ENCODE measurements around the gene UBP1. TPM values are rescaled to one million over a fixed set of nuclear protein-coding genes. Genes with fewer than 3 reads are reported as not detected.

UBP1 gene
- total RNA-seq, 1 donor from 2014 or later = 67.0 TPM

DNA sequence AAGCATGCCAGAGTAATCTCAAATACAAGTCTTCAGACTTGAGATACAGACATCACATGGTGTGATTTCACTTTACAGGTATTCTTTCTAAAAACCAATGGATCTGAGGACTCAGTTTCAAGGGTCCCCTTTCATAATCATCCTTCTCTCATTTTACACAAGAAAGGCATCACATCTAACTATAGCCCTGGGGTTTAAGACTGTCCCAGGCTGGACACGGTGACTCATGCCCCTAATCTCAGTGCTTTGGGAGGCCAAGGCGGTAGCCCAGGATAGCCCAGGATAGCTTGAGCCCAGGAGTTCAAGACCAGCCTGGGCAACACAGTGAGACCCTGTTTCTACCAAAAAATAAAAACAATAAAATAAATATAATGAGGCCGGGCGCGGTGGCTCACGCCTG lies 36.4 kb downstream of the UBP1 start:
- intact Hi-C loops (cut with DNase I) = no loop called here
- ATAC-seq = no peak

DNA sequence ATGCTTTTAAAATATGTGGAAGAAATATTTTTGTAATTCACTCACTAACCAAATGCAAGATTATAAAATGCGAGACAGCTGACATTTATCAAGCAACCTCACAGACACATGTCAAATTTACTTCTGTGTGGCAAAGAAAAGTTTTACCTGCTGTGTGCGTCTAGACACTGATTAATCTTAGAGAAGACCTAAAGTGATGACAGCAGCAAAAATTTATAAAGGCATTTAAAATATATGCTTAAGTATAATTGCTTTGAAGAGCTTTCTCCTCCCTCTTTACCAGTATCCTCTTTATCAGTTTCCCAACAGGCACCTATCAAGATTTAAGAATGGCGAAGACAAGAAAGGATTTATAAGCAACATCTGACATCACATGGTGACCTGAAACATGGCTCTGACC lies 37.3 kb downstream of the UBP1 start:
- no peaks in the 10 kb centered on the region for H3K9me3 ChIP-seq
- H3K36me3 ChIP-seq = peaks cover 94% of the 10 kb centered on the region
- H3K4me1 ChIP-seq = no peaks in the 10 kb centered on the region
- TF ChIP-seq, protein P1, sequence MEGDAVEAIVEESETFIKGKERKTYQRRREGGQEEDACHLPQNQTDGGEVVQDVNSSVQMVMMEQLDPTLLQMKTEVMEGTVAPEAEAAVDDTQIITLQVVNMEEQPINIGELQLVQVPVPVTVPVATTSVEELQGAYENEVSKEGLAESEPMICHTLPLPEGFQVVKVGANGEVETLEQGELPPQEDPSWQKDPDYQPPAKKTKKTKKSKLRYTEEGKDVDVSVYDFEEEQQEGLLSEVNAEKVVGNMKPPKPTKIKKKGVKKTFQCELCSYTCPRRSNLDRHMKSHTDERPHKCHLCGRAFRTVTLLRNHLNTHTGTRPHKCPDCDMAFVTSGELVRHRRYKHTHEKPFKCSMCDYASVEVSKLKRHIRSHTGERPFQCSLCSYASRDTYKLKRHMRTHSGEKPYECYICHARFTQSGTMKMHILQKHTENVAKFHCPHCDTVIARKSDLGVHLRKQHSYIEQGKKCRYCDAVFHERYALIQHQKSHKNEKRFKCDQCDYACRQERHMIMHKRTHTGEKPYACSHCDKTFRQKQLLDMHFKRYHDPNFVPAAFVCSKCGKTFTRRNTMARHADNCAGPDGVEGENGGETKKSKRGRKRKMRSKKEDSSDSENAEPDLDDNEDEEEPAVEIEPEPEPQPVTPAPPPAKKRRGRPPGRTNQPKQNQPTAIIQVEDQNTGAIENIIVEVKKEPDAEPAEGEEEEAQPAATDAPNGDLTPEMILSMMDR (IDR thresholded peaks at IDR 0.05) = no peak
- H3K4me3 ChIP-seq = no peak overlapping the region
- H3K27ac ChIP-seq = no peak overlapping the region
- ATAC-seq (no peak), DNase-seq (no peak)
- no peaks in the 10 kb centered on the region for H3K27me3 ChIP-seq (ENCODE audit: low read depth)
- intact Hi-C loops (cut with DNase I) = no loop called here

More for the DNA sequence above, 36.4 kb downstream of the UBP1 start:
- Histone ChIP-seq H3K36me3 (peaks cover 94% of the 10 kb centered on the region), H3K9me3 (no peaks in the 10 kb centered on the region), H3K4me1 (no peaks in the 10 kb centered on the region), H3K4me3 (no peak overlapping the region), H3K27me3 (ENCODE audit: low read depth) (no peaks in the 10 kb centered on the region), H3K27ac (no peak overlapping the region)
- TF ChIP-seq, protein P1 (IDR thresholded peaks at IDR 0.05) = no peak
- no peak for DNase-seq

DNA sequence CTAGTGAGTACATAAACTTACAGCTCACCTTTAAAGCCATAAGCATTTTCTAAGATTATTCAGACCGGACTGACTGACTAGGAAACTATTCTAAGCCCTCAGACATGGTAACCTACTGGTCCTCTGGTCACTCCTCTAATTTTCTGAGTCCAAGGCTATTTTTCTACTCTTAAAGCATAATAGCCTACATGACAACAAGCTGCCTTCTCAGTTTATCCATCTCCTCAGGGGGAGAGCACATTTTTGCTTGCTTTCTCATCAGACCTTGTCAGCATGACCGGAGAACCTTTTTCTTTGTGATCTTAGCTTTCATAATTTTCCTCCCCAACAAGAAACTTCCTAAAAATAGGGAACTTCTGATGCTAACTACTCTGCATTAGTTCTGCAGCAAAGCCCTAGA lies 38.4 kb downstream of the UBP1 start:
- Histone ChIP-seq H3K36me3 (peaks cover 95% of the 10 kb centered on the region), H3K27me3 (ENCODE audit: low read depth) (no peaks in the 10 kb centered on the region), H3K9me3 (no peaks in the 10 kb centered on the region), H3K27ac (no peak overlapping the region), H3K4me1 (no peaks in the 10 kb centered on the region), H3K4me3 (no peak overlapping the region)
- intact Hi-C loops (cut with DNase I) = no loop called here
- TF ChIP-seq, protein P1 (IDR thresholded peaks at IDR 0.05) = no peak
- DNase-seq = no peak
- no peak for ATAC-seq

DNA sequence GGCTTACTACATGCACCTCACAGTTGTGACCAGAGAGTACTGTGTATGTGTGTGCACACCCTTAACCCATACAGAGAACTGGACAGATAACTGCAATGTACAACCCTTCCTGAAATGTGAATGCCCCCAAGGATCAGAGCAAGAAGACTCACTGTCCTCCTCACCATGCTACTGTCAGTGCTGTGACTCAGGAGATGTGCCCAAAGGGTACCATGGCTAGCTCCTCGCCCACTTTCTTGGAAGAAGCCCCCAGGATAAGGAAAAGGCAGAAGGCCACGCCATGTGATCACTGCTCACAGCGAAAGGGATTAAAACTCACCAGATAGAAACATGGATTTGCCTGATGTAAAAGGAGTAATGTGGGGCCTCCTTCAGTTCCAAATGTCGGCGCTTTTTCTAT lies 41.8 kb downstream of the UBP1 start:
- TF ChIP-seq, protein P1 (IDR thresholded peaks at IDR 0.05) = no peak
- peaks cover 98% of the 10 kb centered on the region for H3K36me3 ChIP-seq
- no peaks in the 10 kb centered on the region for H3K27me3 ChIP-seq (ENCODE audit: low read depth)
- intact Hi-C loops (cut with DNase I) = no loop called here
- ATAC-seq = no peak
- no peaks in the 10 kb centered on the region for H3K4me1 ChIP-seq
- DNase-seq = no peak
- H3K4me3 ChIP-seq = no peak overlapping the region
- H3K9me3 ChIP-seq = no peaks in the 10 kb centered on the region
- no peak overlapping the region for H3K27ac ChIP-seq

DNA sequence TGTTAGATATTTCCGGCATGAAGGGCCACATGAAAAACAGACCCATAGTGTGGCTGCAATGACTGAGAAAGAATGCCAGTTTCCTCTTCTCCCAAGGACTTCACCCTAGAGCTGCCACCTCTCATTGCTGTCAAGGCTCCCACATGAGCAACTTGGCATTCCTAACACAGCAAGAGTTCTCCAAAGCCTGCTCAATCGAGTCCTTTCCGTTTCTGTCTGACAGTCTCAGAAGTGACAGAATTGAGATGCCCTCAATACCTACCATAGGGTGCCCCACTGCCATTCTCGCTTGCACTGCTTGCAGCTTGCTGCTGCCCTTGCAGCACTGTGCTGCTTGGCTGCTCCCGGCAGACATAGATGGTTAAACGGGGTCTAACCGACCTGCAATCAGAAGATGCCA lies 44.3 kb downstream of the UBP1 start:
- ATAC-seq = peak; percentile 62 to 82
- no peak for DNase-seq

More for the DNA sequence above, 44.3 kb downstream of the UBP1 start:
- Histone ChIP-seq H3K27me3 (ENCODE audit: low read depth) (no peaks in the 10 kb centered on the region), H3K36me3 (peaks cover 99% of the 10 kb centered on the region), H3K27ac (no peak overlapping the region), H3K4me1 (no peaks in the 10 kb centered on the region), H3K9me3 (no peaks in the 10 kb centered on the region), H3K4me3 (no peak overlapping the region)
- intact Hi-C loops (cut with DNase I) = no loop called here
- TF ChIP-seq, protein P1 (IDR thresholded peaks at IDR 0.05) = no peak
